Astrocyte (in vitro differentiated cells and primary cell): ENCODE measurements around the gene TTBK2. TPM values are rescaled to one million over a fixed set of nuclear protein-coding genes. Genes with fewer than 3 reads are reported as not detected.

Experiments
- DNase-seq: peaks from one replicate; pipeline ENCODE4 v3.0.0-alpha.2; 2010; ENCODE audit warnings: low read depth
- FAIRE-seq: peaks from 2 replicates; lab custom pipeline; 2011; peaks lifted over from hg19 to GRCh38; lab: Jason Lieb, UNC
- H2AFZ ChIP-seq: 2 replicates; pipeline ENCODE4 v1.6.0; 2012; ENCODE audit warnings: low read depth, low read length, inconsistent platforms
- H3K27ac ChIP-seq: 2 replicates; pipeline ENCODE4 v1.5.1; 2011; ENCODE audit warnings: low read depth, low read length, inconsistent platforms
- H3K27me3 ChIP-seq: 2 replicates; pipeline ENCODE4 v1.6.0; 2011; ENCODE audit warnings: low read length, inconsistent platforms; ENCODE audit not compliant: insufficient read depth
- H3K36me3 ChIP-seq: 2 replicates; pipeline ENCODE4 v1.5.1; 2011; ENCODE audit warnings: low read length, inconsistent platforms; ENCODE audit not compliant: insufficient read depth
- H3K4me1 ChIP-seq: 2 replicates; pipeline ENCODE4 v1.5.1; 2011; ENCODE audit warnings: low read length, inconsistent platforms; ENCODE audit not compliant: insufficient read depth
- H3K4me2 ChIP-seq: 2 replicates; pipeline ENCODE4 v1.6.0; 2012; ENCODE audit warnings: low read length, inconsistent platforms
- H3K4me3 ChIP-seq: 2 replicates; pipeline ENCODE4 v1.5.1; 2011; ENCODE audit warnings: low read depth, mild to moderate bottlenecking, low read length, inconsistent platforms; ENCODE audit not compliant: insufficient read depth
- H3K79me2 ChIP-seq: 2 replicates; pipeline ENCODE4 v1.6.0; 2012; ENCODE audit warnings: mild to moderate bottlenecking, low read length, inconsistent platforms; ENCODE audit not compliant: insufficient read depth
- H3K9ac ChIP-seq: 2 replicates; pipeline ENCODE4 v1.6.0; 2012; ENCODE audit warnings: mild to moderate bottlenecking, low read length, inconsistent platforms
- H3K9me3 ChIP-seq: 2 replicates; pipeline ENCODE4 v1.5.1; 2012; ENCODE audit warnings: low read depth, mild to moderate bottlenecking, low read length, inconsistent platforms; ENCODE audit not compliant: insufficient read depth
- H4K20me1 ChIP-seq: 2 replicates; pipeline ENCODE4 v1.6.0; 2012; ENCODE audit warnings: low read length, inconsistent platforms; ENCODE audit not compliant: insufficient read depth
- H3K27ac Mint-ChIP-seq: one replicate; pipeline ENCODE4 v1.8.0; 2021; ENCODE audit warnings: mild to moderate bottlenecking, mixed read lengths; ENCODE audit not compliant: unreplicated experiment
- H3K27me3 Mint-ChIP-seq: one replicate; pipeline ENCODE4 v1.8.0; 2021; ENCODE audit warnings: low read depth, mixed read lengths; ENCODE audit not compliant: unreplicated experiment
- H3K36me3 Mint-ChIP-seq: one replicate; pipeline ENCODE4 v1.8.0; 2021; ENCODE audit warnings: low read depth, mixed read lengths; ENCODE audit not compliant: unreplicated experiment
- H3K4me1 Mint-ChIP-seq: one replicate; pipeline ENCODE4 v1.8.0; 2021; ENCODE audit warnings: low read depth, mixed read lengths; ENCODE audit not compliant: unreplicated experiment
- H3K4me3 Mint-ChIP-seq: one replicate; pipeline ENCODE4 v1.8.0; 2021; ENCODE audit warnings: mild to moderate bottlenecking, moderate library complexity, mixed read lengths; ENCODE audit not compliant: unreplicated experiment
- H3K9me3 Mint-ChIP-seq: one replicate; pipeline ENCODE4 v1.8.0; 2021; ENCODE audit warnings: mild to moderate bottlenecking, mixed read lengths; ENCODE audit not compliant: unreplicated experiment
- EZH2 ChIP-seq: IDR thresholded peaks from 2 replicates; pipeline ENCODE4 v1.6.1; 2012; ENCODE audit warnings: mild to moderate bottlenecking, low read length, inconsistent platforms; ENCODE audit not compliant: insufficient read depth
- total RNA-seq: library from RNA; stranded (reverse); gene quantifications from 2 replicates; pipeline ENCODE4 v1.2.1, GENCODE V29; 2021
- TF ChIP-seq, protein P1 (sequence below): IDR thresholded peaks from 2 replicates; pipeline ENCODE4 v1.5.1; 2011; ENCODE audit warnings: low read depth, mild to moderate bottlenecking, inconsistent platforms, low read length, moderate library complexity; ENCODE audit not compliant: insufficient read depth

Gene TTBK2
- total RNA-seq, 1 donor from 2014 or later, result 14.8 TPM

DNA sequence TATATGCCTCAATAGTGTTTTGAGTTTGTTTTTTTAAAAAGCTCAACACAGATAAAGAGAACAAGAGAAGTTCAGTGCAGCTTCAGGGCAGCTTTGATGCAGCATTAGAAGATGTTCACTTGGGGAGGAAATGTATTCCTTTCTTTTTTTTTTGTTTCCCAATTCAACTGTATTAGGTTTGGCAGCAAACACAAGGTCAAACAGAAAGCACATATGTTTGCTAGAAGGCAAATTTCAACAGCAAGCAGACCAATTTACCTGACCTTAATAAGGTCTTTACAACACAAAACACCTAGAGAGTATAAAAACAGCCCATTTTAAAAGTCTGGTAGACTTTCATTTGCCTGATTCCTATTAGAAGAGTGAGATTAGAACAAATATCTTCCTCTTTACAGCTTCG lies 176.4 kb downstream of the TTBK2 start:
- Histone ChIP-seq H3K9ac (no peak overlapping the region), H3K27ac (no peak overlapping the region), H3K9me3 (no peaks in the 10 kb centered on the region), H3K4me1 (no peaks in the 10 kb centered on the region), H3K27me3 (no peaks in the 10 kb centered on the region), H3K36me3 (peaks cover 6% of the 10 kb centered on the region), H2AFZ (no peak overlapping the region), H3K4me3 (no peak overlapping the region), H3K79me2 (no peaks in the 10 kb centered on the region), H3K4me2 (no peak overlapping the region), H4K20me1 (no peaks in the 10 kb centered on the region)
- TF ChIP-seq EZH2, result no peak
- TF ChIP-seq, protein P1, sequence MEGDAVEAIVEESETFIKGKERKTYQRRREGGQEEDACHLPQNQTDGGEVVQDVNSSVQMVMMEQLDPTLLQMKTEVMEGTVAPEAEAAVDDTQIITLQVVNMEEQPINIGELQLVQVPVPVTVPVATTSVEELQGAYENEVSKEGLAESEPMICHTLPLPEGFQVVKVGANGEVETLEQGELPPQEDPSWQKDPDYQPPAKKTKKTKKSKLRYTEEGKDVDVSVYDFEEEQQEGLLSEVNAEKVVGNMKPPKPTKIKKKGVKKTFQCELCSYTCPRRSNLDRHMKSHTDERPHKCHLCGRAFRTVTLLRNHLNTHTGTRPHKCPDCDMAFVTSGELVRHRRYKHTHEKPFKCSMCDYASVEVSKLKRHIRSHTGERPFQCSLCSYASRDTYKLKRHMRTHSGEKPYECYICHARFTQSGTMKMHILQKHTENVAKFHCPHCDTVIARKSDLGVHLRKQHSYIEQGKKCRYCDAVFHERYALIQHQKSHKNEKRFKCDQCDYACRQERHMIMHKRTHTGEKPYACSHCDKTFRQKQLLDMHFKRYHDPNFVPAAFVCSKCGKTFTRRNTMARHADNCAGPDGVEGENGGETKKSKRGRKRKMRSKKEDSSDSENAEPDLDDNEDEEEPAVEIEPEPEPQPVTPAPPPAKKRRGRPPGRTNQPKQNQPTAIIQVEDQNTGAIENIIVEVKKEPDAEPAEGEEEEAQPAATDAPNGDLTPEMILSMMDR, result no peak
- H3K27ac Mint-ChIP-seq, result no peak overlapping the region
- no peak for FAIRE-seq
- no peaks in the 10 kb centered on the region for H3K4me1 Mint-ChIP-seq
- H3K4me3 Mint-ChIP-seq, result no peak overlapping the region
- H3K36me3 Mint-ChIP-seq, result peaks cover under 1% of the 10 kb centered on the region
- no peak for DNase-seq
- H3K9me3 Mint-ChIP-seq, result no peaks in the 10 kb centered on the region
- H3K27me3 Mint-ChIP-seq, result no peaks in the 10 kb centered on the region

DNA sequence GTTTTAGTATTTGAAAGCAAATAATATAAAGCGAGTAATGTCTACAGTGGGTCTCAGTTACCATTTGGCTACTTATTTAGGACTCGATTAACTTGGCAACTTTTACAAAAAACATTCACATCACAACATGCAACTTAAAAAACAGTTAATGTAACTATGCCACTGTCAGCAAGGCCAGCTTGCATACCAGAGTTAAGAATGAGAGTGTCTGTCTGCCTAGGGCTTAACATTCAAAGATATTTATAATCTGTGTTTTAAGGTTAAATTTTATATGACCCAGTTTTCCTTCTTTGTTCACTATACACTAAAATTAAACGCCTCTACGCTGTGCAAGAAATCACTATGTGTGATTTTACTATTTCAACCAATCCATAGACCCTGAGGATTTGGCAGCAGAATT lies 178.4 kb downstream of the TTBK2 start:
- H3K27me3 ChIP-seq, result no peaks in the 10 kb centered on the region
- H3K4me2 ChIP-seq, result no peak overlapping the region
- no peak for TF ChIP-seq EZH2
- TF ChIP-seq, protein P1, result no peak
- H3K9me3 Mint-ChIP-seq, result no peaks in the 10 kb centered on the region
- no peak overlapping the region for H3K4me3 ChIP-seq
- H3K27ac Mint-ChIP-seq, result no peak overlapping the region
- no peaks in the 10 kb centered on the region for H3K9me3 ChIP-seq
- H3K4me1 ChIP-seq, result peaks cover 5% of the 10 kb centered on the region
- H3K27me3 Mint-ChIP-seq, result no peaks in the 10 kb centered on the region
- no peak for FAIRE-seq
- no peak for DNase-seq
- H3K4me3 Mint-ChIP-seq, result no peak overlapping the region
- H3K4me1 Mint-ChIP-seq, result no peaks in the 10 kb centered on the region
- peaks cover 6% of the 10 kb centered on the region for H3K36me3 ChIP-seq
- no peak overlapping the region for H2AFZ ChIP-seq
- no peak overlapping the region for H3K9ac ChIP-seq
- H3K27ac ChIP-seq, result no peak overlapping the region
- H3K36me3 Mint-ChIP-seq, result no peaks in the 10 kb centered on the region
- no peaks in the 10 kb centered on the region for H4K20me1 ChIP-seq
- H3K79me2 ChIP-seq, result no peaks in the 10 kb centered on the region

DNA sequence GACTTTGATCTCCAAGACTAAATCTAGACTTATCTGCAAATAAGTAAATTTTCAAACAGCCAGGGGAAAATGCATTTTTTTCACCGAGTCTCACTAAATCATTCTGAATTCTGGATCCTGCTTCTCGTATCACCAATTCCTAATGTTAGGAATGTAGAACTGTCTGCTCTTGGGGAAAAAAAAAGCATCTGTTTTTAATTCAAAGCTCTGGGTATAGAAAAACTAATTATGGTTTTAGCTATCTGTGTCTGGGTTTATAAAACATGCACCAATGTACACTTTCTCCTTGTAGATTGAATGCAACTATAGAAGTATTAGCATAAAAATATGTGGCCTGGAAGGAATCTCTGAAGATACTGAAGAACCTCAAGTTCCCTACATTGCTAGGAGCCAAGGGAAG lies 178.9 kb downstream of the TTBK2 start:
- H3K27ac Mint-ChIP-seq, result no peak overlapping the region
- no peaks in the 10 kb centered on the region for H3K4me1 Mint-ChIP-seq
- Histone ChIP-seq H3K27me3 (no peaks in the 10 kb centered on the region), H3K79me2 (no peaks in the 10 kb centered on the region), H4K20me1 (no peaks in the 10 kb centered on the region), H3K36me3 (peaks cover 6% of the 10 kb centered on the region), H3K9ac (no peak overlapping the region), H3K4me1 (peaks cover 5% of the 10 kb centered on the region), H3K4me2 (no peak overlapping the region), H3K9me3 (no peaks in the 10 kb centered on the region), H3K27ac (no peak overlapping the region), H3K4me3 (no peak overlapping the region), H2AFZ (no peak overlapping the region)
- DNase-seq (no peak), FAIRE-seq (no peak)
- no peaks in the 10 kb centered on the region for H3K27me3 Mint-ChIP-seq
- no peaks in the 10 kb centered on the region for H3K9me3 Mint-ChIP-seq
- H3K4me3 Mint-ChIP-seq, result no peak overlapping the region
- H3K36me3 Mint-ChIP-seq, result no peaks in the 10 kb centered on the region
- TF ChIP-seq, protein P1, result no peak
